GM06990 (cell line): Measurements from ENCODE around the gene CD200R1.

Experiments
- DNase-seq: peaks from one replicate; pipeline ENCODE4 v3.0.0-alpha.2; 2011; ENCODE audit not compliant: insufficient read length; ENCODE audit errors: extremely low read depth
- H3K27me3 ChIP-seq: replicated peaks from 2 replicates; pipeline ENCODE4 v1.6.0; 2011; ENCODE audit warnings: low read length; ENCODE audit not compliant: control insufficient read depth, insufficient read depth
- H3K36me3 ChIP-seq: 2 replicates; pipeline ENCODE4 v1.5.1; 2011; ENCODE audit warnings: low read length; ENCODE audit not compliant: control insufficient read depth, insufficient read depth
- H3K4me3 ChIP-seq: replicated peaks from 2 replicates; pipeline ENCODE4 v1.5.1; 2011; ENCODE audit warnings: low read depth, mild to moderate bottlenecking, control low read depth, low read length
- TF ChIP-seq, protein P1 (sequence below): IDR thresholded peaks from 2 replicates; pipeline ENCODE4 v1.5.1; 2011; ENCODE audit warnings: low read length, control low read depth, mild to moderate bottlenecking, inconsistent platforms; ENCODE audit not compliant: insufficient read depth, poor library complexity, severe bottlenecking

The CD200R1 gene

DNA sequence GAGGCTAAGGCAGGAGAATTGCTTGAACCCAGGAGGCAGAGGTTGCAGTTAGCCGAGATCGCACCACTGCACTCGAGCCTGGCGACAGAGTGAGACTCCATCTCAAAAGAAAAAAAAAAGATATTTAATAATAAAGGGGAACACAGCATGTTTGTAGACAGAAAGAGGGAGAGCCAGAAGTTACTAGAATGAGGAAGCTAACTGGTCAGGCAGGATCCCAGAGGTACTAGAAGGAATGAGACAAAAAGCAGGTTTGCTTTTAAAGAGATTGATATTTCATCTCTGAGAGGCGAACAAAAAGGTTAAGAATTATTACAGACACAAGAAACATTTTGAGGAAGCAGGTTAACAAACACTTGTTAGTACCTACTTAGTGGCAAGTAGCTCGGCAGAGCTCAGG, 9.2 kb downstream of the CD200R1 start:
- no peak overlapping the region for H3K4me3 ChIP-seq
- DNase-seq = no peak
- H3K27me3 ChIP-seq = no peaks in the 10 kb centered on the region
- TF ChIP-seq, protein P1, sequence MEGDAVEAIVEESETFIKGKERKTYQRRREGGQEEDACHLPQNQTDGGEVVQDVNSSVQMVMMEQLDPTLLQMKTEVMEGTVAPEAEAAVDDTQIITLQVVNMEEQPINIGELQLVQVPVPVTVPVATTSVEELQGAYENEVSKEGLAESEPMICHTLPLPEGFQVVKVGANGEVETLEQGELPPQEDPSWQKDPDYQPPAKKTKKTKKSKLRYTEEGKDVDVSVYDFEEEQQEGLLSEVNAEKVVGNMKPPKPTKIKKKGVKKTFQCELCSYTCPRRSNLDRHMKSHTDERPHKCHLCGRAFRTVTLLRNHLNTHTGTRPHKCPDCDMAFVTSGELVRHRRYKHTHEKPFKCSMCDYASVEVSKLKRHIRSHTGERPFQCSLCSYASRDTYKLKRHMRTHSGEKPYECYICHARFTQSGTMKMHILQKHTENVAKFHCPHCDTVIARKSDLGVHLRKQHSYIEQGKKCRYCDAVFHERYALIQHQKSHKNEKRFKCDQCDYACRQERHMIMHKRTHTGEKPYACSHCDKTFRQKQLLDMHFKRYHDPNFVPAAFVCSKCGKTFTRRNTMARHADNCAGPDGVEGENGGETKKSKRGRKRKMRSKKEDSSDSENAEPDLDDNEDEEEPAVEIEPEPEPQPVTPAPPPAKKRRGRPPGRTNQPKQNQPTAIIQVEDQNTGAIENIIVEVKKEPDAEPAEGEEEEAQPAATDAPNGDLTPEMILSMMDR = no peak
- no peaks in the 10 kb centered on the region for H3K36me3 ChIP-seq

GRCh38 chr3:112963683-112964082, 11.2 kb downstream of the CD200R1 start:
- Histone ChIP-seq H3K27me3 (no peaks in the 10 kb centered on the region), H3K36me3 (no peaks in the 10 kb centered on the region), H3K4me3 (no peak overlapping the region)
- no peak for DNase-seq
- TF ChIP-seq, protein P1 = no peak

GRCh38 chr3:112958811-112959560, 15.9 kb downstream of the CD200R1 start:
- H3K4me3 ChIP-seq = peak overlapping the region; percentile 19; the same call in 1 of the 2 replicates
- H3K36me3 ChIP-seq = no peaks in the 10 kb centered on the region
- TF ChIP-seq, protein P1 = no peak
- no peak for DNase-seq
- H3K27me3 ChIP-seq = no peaks in the 10 kb centered on the region

DNA sequence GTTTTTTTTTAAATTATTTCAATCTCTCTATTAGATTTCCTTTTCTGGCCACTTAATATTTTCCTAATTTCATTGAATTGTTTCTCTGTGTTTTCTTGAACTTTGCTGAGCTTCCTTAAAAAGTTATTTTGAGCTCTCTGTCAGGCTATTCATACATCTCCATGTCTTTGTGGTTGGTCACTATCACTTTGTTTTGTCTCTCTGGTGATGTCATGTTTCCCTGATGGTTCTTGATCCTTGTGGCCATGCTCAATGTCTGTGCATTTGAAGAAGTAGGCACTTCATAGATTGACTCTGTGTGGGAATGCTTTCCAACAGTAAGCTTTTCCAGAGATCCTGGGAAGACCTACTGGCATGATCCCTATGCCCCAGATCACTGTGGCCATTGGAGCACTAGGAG, 18.6 kb downstream of the CD200R1 start:
- TF ChIP-seq, protein P1 = no peak
- Histone ChIP-seq H3K4me3 (no peak overlapping the region), H3K36me3 (no peaks in the 10 kb centered on the region), H3K27me3 (no peaks in the 10 kb centered on the region)
- DNase-seq = no peak

DNA sequence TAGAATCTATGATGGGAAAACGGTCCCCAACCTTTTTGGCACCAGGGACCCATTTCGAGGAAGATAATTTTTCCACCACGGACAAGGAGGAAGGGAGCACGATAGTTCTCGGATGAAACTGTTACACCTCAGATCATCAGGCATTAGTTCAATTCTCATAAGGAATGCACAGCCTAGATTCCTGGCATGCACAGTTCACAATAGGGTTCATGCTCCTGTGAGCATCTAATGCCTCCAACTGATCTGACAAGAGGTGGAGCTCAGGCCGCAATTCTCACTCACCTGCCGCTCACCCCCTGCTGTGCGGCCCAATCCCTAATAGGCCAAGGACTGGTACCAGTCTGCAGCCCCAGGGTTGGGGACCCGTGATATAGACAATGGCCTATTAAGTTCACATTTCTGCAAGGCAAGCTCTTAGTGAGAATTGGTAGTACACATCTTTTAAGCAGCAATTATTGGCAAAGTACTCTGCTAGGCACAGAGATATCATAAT, 26.5 kb downstream of the CD200R1 start:
- no peak overlapping the region for H3K4me3 ChIP-seq
- no peak for DNase-seq
- H3K36me3 ChIP-seq = no peaks in the 10 kb centered on the region
- H3K27me3 ChIP-seq = no peaks in the 10 kb centered on the region
- TF ChIP-seq, protein P1 = no peak
